GM23338 (cell line): Measurements from ENCODE around the gene DIABLO. TPM values are rescaled to one million over a fixed set of nuclear protein-coding genes. Genes with fewer than 3 reads are reported as not detected.

Experiments used
- ATAC-seq: fragments of 200-7000 bp; cut with Tn5 transposase; 3 replicates; pipeline ENCODE4 v1.9.1; 2020
- DNase-seq: peaks from one replicate; pipeline ENCODE4 v3.0.0-alpha.2; 2015; ENCODE audit warnings: low spot score
- H2AFZ ChIP-seq: fragments of 200-600 bp; sonication (generic); 2 replicates; pipeline ENCODE4 v1.8.0; 2016; ENCODE audit warnings: antibody characterized with exemption, mild to moderate bottlenecking, moderate library complexity
- H3F3A ChIP-seq: fragments of 200-600 bp; sonication (generic); replicated peaks from 2 replicates; pipeline ENCODE4 v1.8.0; 2017; ENCODE audit warnings: antibody characterized with exemption, mixed run types, low read depth
- H3K27ac ChIP-seq: fragments of 200-600 bp; sonication (generic); 2 replicates; pipeline ENCODE4 v1.6.1; 2016; ENCODE audit warnings: low read depth
- H3K27me3 ChIP-seq: fragments of 200-600 bp; sonication (generic); 2 replicates; pipeline ENCODE4 v1.8.0; 2016; ENCODE audit warnings: mild to moderate bottlenecking, mixed run types, moderate library complexity; ENCODE audit not compliant: insufficient read depth
- H3K36me3 ChIP-seq: fragments of 200-600 bp; sonication (generic); 2 replicates; pipeline ENCODE4 v1.8.0; 2016; ENCODE audit warnings: mild to moderate bottlenecking; ENCODE audit not compliant: insufficient read depth
- H3K4me1 ChIP-seq: fragments of 200-600 bp; sonication (generic); 2 replicates; pipeline ENCODE4 v1.8.0; 2016; ENCODE audit warnings: mild to moderate bottlenecking, moderate library complexity; ENCODE audit not compliant: insufficient read depth
- H3K4me2 ChIP-seq: fragments of 200-600 bp; sonication (generic); 2 replicates; pipeline ENCODE4 v1.7.1; 2017; ENCODE audit warnings: mixed run types
- H3K4me3 ChIP-seq: fragments of 200-600 bp; sonication (generic); 2 replicates; pipeline ENCODE4 v1.6.1; 2016; ENCODE audit warnings: mixed run types
- H3K79me2 ChIP-seq: fragments of 200-600 bp; sonication (generic); replicated peaks from 2 replicates; pipeline ENCODE4 v1.8.0; 2017; ENCODE audit warnings: mild to moderate bottlenecking; ENCODE audit not compliant: insufficient read depth
- H3K9me2 ChIP-seq: fragments of 200-600 bp; sonication (generic); 2 replicates; pipeline ENCODE4 v1.8.0; 2017; ENCODE audit not compliant: insufficient read depth
- H4K20me1 ChIP-seq: fragments of 200-600 bp; sonication (generic); replicated peaks from 2 replicates; pipeline ENCODE4 v1.8.0; 2017; ENCODE audit warnings: mild to moderate bottlenecking; ENCODE audit not compliant: insufficient read depth
- H3K27ac Mint-ChIP-seq: 2 replicates; pipeline ENCODE4 v1.8.0; 2020; ENCODE audit warnings: inconsistent platforms, mild to moderate bottlenecking, moderate library complexity, mixed read lengths
- H3K27me3 Mint-ChIP-seq: 3 replicates; pipeline ENCODE4 v1.8.0; 2022; ENCODE audit warnings: low read depth, mild to moderate bottlenecking, moderate library complexity, mixed read lengths, inconsistent platforms; ENCODE audit not compliant: insufficient read depth, poor library complexity
- H3K36me3 Mint-ChIP-seq: 3 replicates; pipeline ENCODE4 v1.8.0; 2021; ENCODE audit warnings: low read depth, mild to moderate bottlenecking, inconsistent platforms, moderate library complexity, mixed read lengths
- H3K4me1 Mint-ChIP-seq: 3 replicates; pipeline ENCODE4 v1.8.0; 2020; ENCODE audit warnings: mild to moderate bottlenecking, inconsistent platforms, mixed read lengths
- H3K4me3 Mint-ChIP-seq: 3 replicates; pipeline ENCODE4 v1.8.0; 2021; ENCODE audit warnings: moderate library complexity, mild to moderate bottlenecking, inconsistent platforms, mixed read lengths
- H3K9me3 Mint-ChIP-seq: 3 replicates; pipeline ENCODE4 v1.8.0; 2020; ENCODE audit warnings: moderate library complexity, mild to moderate bottlenecking, inconsistent platforms, mixed read lengths
- EZH2 ChIP-seq: fragments of 200-600 bp; sonication (generic); IDR thresholded peaks from one replicate; pipeline ENCODE4 v1.8.0; 2017; ENCODE audit warnings: antibody characterized with exemption, mild to moderate bottlenecking, low read depth; ENCODE audit not compliant: unreplicated experiment
- EZH2phosphoT487 ChIP-seq: fragments of 200-600 bp; sonication (generic); IDR thresholded peaks from one replicate; pipeline ENCODE4 v1.8.1; 2018; ENCODE audit warnings: antibody characterized with exemption; ENCODE audit not compliant: unreplicated experiment
- JUNB ChIP-seq: IDR thresholded peaks from one replicate; pipeline ENCODE4 v1.6.1; 2016; ENCODE audit warnings: antibody characterized with exemption; ENCODE audit not compliant: unreplicated experiment
- NANOG ChIP-seq: IDR thresholded peaks from 2 replicates; pipeline ENCODE4 v1.6.1; 2016; ENCODE audit warnings: antibody characterized with exemption, borderline replicate concordance
- STAT1 ChIP-seq: IDR thresholded peaks from one replicate; pipeline ENCODE4 v1.6.1; 2016; ENCODE audit warnings: antibody characterized with exemption; ENCODE audit not compliant: unreplicated experiment
- ZNF114 ChIP-seq: fragments of 250-450 bp; sonication (Bioruptor Pico); IDR thresholded peaks from 2 replicates; pipeline ENCODE4 v1.5.0; 2020; ENCODE audit warnings: mild to moderate bottlenecking, moderate library complexity
- ZNF331 ChIP-seq: fragments of 250-450 bp; sonication (Bioruptor Pico); IDR thresholded peaks from 2 replicates; pipeline ENCODE4 v1.5.0; 2020; ENCODE audit warnings: low read depth, mild to moderate bottlenecking, moderate library complexity
- polyA plus RNA-seq: library from polyadenylated mRNA; unstranded; fragments of >200 nt; fragmentation: Nextera tagmentation; extraction: Ambion mirVana; gene quantifications from 2 replicates; pipeline ENCODE4 v1.2.1, GENCODE V29; 2016
- total RNA-seq: library from RNA; depleted of rRNA; stranded (reverse); fragments of >200 nt; shearing (Covaris generic); gene quantifications from 2 replicates; pipeline ENCODE4 v1.2.3, GENCODE V29; 2014
- TF ChIP-seq, protein P1 (sequence below): IDR thresholded peaks from one replicate; pipeline ENCODE4 v1.6.1; 2018; ENCODE audit warnings: antibody characterized with exemption; ENCODE audit not compliant: unreplicated experiment
- TF ChIP-seq, protein P2 (sequence below): fragments of 250-450 bp; sonication (Bioruptor Pico); IDR thresholded peaks from 2 replicates; pipeline ENCODE4 v1.5.0; 2020; ENCODE audit warnings: mild to moderate bottlenecking, moderate library complexity
- TF ChIP-seq, protein P3 (sequence below): IDR thresholded peaks from 2 replicates; pipeline ENCODE4 v1.6.1; 2016; ENCODE audit warnings: antibody characterized with exemption

DIABLO gene
- total and polyA plus RNA-seq, 2 experiments from 2014 or later, result 72.0 to 82.7 TPM

DNA sequence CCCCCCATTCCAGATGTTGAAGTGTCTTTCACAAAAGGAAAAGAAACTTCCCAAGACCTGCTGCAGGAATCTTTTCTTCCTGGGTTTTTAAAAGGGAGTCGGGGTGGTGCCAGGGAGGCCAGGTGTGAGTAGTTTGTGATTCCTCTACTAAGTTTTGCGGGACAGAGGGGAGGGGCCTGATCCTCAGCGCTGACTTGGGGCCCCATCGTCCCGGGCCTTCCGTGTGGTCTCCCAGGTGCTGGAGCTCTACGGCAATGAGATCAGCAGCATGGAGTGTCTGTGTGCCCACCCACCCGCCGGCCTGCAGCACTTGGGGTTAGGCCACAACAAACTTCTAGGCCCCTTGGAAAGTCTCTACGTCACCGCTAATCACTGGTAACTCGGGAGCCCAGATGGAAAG is 38.4 kb downstream of the DIABLO start (continued):
- TF ChIP-seq, protein P1, sequence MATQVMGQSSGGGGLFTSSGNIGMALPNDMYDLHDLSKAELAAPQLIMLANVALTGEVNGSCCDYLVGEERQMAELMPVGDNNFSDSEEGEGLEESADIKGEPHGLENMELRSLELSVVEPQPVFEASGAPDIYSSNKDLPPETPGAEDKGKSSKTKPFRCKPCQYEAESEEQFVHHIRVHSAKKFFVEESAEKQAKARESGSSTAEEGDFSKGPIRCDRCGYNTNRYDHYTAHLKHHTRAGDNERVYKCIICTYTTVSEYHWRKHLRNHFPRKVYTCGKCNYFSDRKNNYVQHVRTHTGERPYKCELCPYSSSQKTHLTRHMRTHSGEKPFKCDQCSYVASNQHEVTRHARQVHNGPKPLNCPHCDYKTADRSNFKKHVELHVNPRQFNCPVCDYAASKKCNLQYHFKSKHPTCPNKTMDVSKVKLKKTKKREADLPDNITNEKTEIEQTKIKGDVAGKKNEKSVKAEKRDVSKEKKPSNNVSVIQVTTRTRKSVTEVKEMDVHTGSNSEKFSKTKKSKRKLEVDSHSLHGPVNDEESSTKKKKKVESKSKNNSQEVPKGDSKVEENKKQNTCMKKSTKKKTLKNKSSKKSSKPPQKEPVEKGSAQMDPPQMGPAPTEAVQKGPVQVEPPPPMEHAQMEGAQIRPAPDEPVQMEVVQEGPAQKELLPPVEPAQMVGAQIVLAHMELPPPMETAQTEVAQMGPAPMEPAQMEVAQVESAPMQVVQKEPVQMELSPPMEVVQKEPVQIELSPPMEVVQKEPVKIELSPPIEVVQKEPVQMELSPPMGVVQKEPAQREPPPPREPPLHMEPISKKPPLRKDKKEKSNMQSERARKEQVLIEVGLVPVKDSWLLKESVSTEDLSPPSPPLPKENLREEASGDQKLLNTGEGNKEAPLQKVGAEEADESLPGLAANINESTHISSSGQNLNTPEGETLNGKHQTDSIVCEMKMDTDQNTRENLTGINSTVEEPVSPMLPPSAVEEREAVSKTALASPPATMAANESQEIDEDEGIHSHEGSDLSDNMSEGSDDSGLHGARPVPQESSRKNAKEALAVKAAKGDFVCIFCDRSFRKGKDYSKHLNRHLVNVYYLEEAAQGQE, result no peak
- no peak for TF ChIP-seq NANOG
- TF ChIP-seq EZH2phosphoT487, result no peak
- TF ChIP-seq ZNF331 (CRISPR knock-in tag), result no peak
- TF ChIP-seq JUNB, result no peak

DNA sequence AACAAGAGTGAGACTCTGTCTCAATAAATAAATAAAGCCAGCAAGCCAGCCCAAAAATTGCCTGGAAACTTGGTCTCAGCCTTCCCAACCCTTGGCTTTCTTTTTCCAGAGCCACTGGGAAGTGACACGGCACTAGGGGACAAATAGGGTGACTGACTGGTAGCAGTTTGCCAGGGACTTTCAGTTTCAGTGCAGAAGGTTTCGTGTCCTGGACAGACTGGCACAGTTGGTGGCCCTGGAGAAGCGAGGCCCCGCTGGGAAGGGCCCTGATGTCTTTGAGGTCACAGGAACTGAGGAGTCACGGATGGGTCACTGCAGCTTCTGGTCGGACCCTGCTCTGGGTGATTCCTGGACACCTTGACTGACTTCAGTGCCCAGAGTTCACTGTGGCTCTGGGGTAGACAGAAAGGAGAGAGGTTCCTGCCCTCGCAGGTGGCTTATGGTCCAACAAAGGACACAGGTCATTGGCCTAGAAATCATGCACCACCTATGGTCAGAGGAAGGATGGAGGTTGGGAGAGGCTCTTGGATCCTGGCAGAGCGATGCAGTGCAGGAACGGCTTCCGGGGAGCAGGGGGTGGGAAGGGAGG is 40.3 kb downstream of the DIABLO start:
- peaks cover 6% of the 10 kb centered on the region; the same call in 2 of the 3 replicates for H3K4me1 Mint-ChIP-seq
- Histone ChIP-seq H3K79me2 (no peaks in the 10 kb centered on the region), H3K4me3 (no peak overlapping the region)

DNA sequence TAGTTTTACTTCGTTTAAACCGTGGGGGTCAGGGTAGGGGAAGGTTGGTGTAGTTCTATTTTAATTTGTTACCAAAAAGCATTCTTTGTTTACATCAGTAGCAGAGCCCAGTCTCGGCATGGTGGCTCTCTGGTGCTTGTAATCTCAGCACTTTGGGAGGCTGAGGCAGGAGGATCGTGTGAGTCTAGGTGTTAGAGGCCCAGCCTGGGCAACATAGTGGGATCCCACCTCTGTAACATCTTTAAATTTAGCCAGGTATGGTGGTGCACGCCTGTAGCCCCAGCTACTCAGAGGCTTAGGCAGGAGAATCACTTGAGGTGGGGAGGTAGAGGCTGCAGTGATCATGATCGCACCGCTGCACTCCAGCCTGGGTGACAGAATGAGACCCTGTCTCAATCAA is 40.8 kb downstream of the DIABLO start:
- peaks cover 23% of the 10 kb centered on the region for H3K27me3 Mint-ChIP-seq
- no peak for ATAC-seq
- TF ChIP-seq JUNB, result no peak
- TF ChIP-seq, protein P2, sequence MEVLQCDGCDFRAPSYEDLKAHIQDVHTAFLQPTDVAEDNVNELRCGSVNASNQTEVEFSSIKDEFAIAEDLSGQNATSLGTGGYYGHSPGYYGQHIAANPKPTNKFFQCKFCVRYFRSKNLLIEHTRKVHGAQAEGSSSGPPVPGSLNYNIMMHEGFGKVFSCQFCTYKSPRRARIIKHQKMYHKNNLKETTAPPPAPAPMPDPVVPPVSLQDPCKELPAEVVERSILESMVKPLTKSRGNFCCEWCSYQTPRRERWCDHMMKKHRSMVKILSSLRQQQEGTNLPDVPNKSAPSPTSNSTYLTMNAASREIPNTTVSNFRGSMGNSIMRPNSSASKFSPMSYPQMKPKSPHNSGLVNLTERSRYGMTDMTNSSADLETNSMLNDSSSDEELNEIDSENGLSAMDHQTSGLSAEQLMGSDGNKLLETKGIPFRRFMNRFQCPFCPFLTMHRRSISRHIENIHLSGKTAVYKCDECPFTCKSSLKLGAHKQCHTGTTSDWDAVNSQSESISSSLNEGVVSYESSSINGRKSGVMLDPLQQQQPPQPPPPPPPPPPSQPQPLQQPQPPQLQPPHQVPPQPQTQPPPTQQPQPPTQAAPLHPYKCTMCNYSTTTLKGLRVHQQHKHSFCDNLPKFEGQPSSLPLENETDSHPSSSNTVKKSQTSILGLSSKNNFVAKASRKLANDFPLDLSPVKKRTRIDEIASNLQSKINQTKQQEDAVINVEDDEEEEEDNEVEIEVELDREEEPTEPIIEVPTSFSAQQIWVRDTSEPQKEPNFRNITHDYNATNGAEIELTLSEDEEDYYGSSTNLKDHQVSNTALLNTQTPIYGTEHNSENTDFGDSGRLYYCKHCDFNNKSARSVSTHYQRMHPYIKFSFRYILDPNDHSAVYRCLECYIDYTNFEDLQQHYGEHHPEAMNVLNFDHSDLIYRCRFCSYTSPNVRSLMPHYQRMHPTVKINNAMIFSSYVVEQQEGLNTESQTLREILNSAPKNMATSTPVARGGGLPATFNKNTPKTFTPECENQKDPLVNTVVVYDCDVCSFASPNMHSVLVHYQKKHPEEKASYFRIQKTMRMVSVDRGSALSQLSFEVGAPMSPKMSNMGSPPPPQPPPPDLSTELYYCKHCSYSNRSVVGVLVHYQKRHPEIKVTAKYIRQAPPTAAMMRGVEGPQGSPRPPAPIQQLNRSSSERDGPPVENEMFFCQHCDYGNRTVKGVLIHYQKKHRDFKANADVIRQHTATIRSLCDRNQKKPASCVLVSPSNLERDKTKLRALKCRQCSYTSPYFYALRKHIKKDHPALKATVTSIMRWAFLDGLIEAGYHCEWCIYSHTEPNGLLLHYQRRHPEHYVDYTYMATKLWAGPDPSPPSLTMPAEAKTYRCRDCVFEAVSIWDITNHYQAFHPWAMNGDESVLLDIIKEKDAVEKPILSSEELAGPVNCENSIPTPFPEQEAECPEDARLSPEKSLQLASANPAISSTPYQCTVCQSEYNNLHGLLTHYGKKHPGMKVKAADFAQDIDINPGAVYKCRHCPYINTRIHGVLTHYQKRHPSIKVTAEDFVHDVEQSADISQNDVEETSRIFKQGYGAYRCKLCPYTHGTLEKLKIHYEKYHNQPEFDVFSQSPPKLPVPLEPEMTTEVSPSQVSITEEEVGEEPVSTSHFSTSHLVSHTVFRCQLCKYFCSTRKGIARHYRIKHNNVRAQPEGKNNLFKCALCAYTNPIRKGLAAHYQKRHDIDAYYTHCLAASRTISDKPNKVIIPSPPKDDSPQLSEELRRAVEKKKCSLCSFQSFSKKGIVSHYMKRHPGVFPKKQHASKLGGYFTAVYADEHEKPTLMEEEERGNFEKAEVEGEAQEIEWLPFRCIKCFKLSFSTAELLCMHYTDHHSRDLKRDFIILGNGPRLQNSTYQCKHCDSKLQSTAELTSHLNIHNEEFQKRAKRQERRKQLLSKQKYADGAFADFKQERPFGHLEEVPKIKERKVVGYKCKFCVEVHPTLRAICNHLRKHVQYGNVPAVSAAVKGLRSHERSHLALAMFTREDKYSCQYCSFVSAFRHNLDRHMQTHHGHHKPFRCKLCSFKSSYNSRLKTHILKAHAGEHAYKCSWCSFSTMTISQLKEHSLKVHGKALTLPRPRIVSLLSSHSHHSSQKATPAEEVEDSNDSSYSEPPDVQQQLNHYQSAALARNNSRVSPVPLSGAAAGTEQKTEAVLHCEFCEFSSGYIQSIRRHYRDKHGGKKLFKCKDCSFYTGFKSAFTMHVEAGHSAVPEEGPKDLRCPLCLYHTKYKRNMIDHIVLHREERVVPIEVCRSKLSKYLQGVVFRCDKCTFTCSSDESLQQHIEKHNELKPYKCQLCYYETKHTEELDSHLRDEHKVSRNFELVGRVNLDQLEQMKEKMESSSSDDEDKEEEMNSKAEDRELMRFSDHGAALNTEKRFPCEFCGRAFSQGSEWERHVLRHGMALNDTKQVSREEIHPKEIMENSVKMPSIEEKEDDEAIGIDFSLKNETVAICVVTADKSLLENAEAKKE (CRISPR knock-in tag), result no peak
- TF ChIP-seq EZH2, result no peak
- TF ChIP-seq, protein P3, sequence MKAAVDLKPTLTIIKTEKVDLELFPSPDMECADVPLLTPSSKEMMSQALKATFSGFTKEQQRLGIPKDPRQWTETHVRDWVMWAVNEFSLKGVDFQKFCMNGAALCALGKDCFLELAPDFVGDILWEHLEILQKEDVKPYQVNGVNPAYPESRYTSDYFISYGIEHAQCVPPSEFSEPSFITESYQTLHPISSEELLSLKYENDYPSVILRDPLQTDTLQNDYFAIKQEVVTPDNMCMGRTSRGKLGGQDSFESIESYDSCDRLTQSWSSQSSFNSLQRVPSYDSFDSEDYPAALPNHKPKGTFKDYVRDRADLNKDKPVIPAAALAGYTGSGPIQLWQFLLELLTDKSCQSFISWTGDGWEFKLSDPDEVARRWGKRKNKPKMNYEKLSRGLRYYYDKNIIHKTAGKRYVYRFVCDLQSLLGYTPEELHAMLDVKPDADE, result no peak
- no peak for TF ChIP-seq NANOG
- TF ChIP-seq STAT1, result no peak

More for the DNA sequence above, 40.3 kb downstream of the DIABLO start:
- no peaks in the 10 kb centered on the region for H3K36me3 ChIP-seq
- H3K4me1 ChIP-seq, result no peaks in the 10 kb centered on the region
- H2AFZ ChIP-seq, result no peak overlapping the region
- no peak overlapping the region for H3K4me2 ChIP-seq
- DNase-seq (no peak), ATAC-seq (no peak)
- H3K27me3 ChIP-seq, result peaks cover 16% of the 10 kb centered on the region
- H3F3A ChIP-seq, result no peaks in the 10 kb centered on the region
- H4K20me1 ChIP-seq, result no peaks in the 10 kb centered on the region
- TF ChIP-seq ZNF114 (CRISPR knock-in tag), result no peak
- no peaks in the 10 kb centered on the region for H3K36me3 Mint-ChIP-seq
- H3K9me2 ChIP-seq, result no peaks in the 10 kb centered on the region
- H3K27me3 Mint-ChIP-seq, result peaks cover 19% of the 10 kb centered on the region
- no peak overlapping the region for H3K4me3 Mint-ChIP-seq
- H3K27ac ChIP-seq, result no peak overlapping the region
- H3K27ac Mint-ChIP-seq, result no peak overlapping the region
- no peaks in the 10 kb centered on the region for H3K9me3 Mint-ChIP-seq

More for the DNA sequence above, 40.8 kb downstream of the DIABLO start:
- H2AFZ ChIP-seq, result no peak overlapping the region
- H4K20me1 ChIP-seq, result no peaks in the 10 kb centered on the region
- H3K4me2 ChIP-seq, result no peak overlapping the region
- no peaks in the 10 kb centered on the region for H3K9me2 ChIP-seq
- H3K36me3 Mint-ChIP-seq, result no peaks in the 10 kb centered on the region
- no peaks in the 10 kb centered on the region for H3K9me3 Mint-ChIP-seq
- H3K4me1 ChIP-seq, result no peaks in the 10 kb centered on the region
- peaks cover 16% of the 10 kb centered on the region for H3K27me3 ChIP-seq
- H3K4me3 Mint-ChIP-seq, result no peak overlapping the region
- no peak overlapping the region for H3K4me3 ChIP-seq
- H3F3A ChIP-seq, result no peaks in the 10 kb centered on the region
- no peak overlapping the region for H3K27ac Mint-ChIP-seq
- no peaks in the 10 kb centered on the region for H3K36me3 ChIP-seq
- H3K79me2 ChIP-seq, result no peaks in the 10 kb centered on the region
- no peak for DNase-seq
- H3K4me1 Mint-ChIP-seq, result peaks cover 6% of the 10 kb centered on the region; the same call in 2 of the 3 replicates
- no peak overlapping the region for H3K27ac ChIP-seq
